GM12878 (cell line): ENCODE measurements around the gene HS3ST2. TPM values are rescaled to one million over a fixed set of nuclear protein-coding genes. Genes with fewer than 3 reads are reported as not detected.

ENCODE experiments used
- ATAC-seq: fragments of 200-7000 bp; cut with Tn5 transposase; 3 replicates; pipeline ENCODE4 v1.9.1; 2020; ENCODE audit warnings: mild to moderate bottlenecking, moderate library complexity
- BruUV-seq: library from RNA; stranded (reverse); fragments of 400-500 nt; replicated peaks from 2 replicates; lab custom pipeline; 2021; lab: Mats Ljungman, UMichigan
- CTCF ChIA-PET: fragments of 300-600 bp; sonication (Branson Sonifier 250); formaldehyde crosslinking; extraction: SDS; loops from one replicate; lab custom pipeline; 2021; ENCODE audit warnings: inconsistent platforms; lab: Yijun Ruan, JAX
- POLR2A ChIA-PET: fragments of 350-600 bp; formaldehyde crosslinking; extraction: SDS; loops from one replicate; lab custom pipeline; 2021; ENCODE audit warnings: inconsistent platforms; lab: Charles Lee
- RAD21 ChIA-PET: fragments of 300-600 bp; sonication (Branson Sonifier 250); formaldehyde crosslinking; loops from one replicate; lab custom pipeline; 2023; ENCODE audit warnings: antibody characterized with exemption; ENCODE audit not compliant: unreplicated experiment; lab: Charles Lee
- SMC1A ChIA-PET: fragments of 300-600 bp; sonication (Branson Sonifier 250); formaldehyde crosslinking; loops from one replicate; lab custom pipeline; 2023; ENCODE audit not compliant: unreplicated experiment, uncharacterized antibody; lab: Charles Lee
- DNase-seq: peaks from one replicate; pipeline ENCODE4 v3.0.0-alpha.2; 2011; ENCODE audit warnings: low read depth, low spot score
- FAIRE-seq: peaks from 3 replicates; lab custom pipeline; 2011; peaks lifted over from hg19 to GRCh38; lab: Jason Lieb, UNC
- H2AFZ ChIP-seq: 2 replicates; pipeline ENCODE4 v1.6.0; 2011; ENCODE audit warnings: low read depth, low read length, control low read depth; ENCODE audit not compliant: control insufficient read depth
- H3K27ac ChIP-seq: 2 replicates; pipeline ENCODE4 v1.5.1; 2011; ENCODE audit warnings: control low read depth; ENCODE audit not compliant: control insufficient read depth, insufficient read depth
- H3K27me3 ChIP-seq, 2 experiments: replicated peaks in 1 of 2; 2 replicates each; pipeline versions ENCODE4 v1.6.0 to v1.6.1; 2011; ENCODE audit warnings: low read length in 1 of 2; ENCODE audit not compliant: control insufficient read depth in 2 of 2, insufficient read depth in 2 of 2
- H3K36me3 ChIP-seq, 2 experiments: 2 replicates each; pipeline ENCODE4 v1.5.1; 2011; ENCODE audit warnings: low read length in 1 of 2; ENCODE audit not compliant: control insufficient read depth in 2 of 2, insufficient read depth in 2 of 2
- H3K4me1 ChIP-seq: 2 replicates; pipeline ENCODE4 v1.6.1; 2011; ENCODE audit warnings: mild to moderate bottlenecking, low read length, moderate library complexity, mixed read lengths; ENCODE audit not compliant: control insufficient read depth, insufficient read depth
- H3K4me2 ChIP-seq: 2 replicates; pipeline ENCODE4 v1.6.0; 2011; ENCODE audit warnings: control low read depth; ENCODE audit not compliant: control insufficient read depth, insufficient read depth
- H3K4me3 ChIP-seq: fragments of 200-600 bp; sonication (generic); 2 replicates; pipeline ENCODE4 v1.5.1; 2016
- H3K79me2 ChIP-seq: 2 replicates; pipeline ENCODE4 v1.6.0; 2011; ENCODE audit warnings: low read length; ENCODE audit not compliant: control insufficient read depth, insufficient read depth
- H3K9ac ChIP-seq: 2 replicates; pipeline ENCODE4 v1.8.0; 2011; ENCODE audit warnings: low read length, control low read depth, mixed read lengths; ENCODE audit not compliant: control insufficient read depth, insufficient read depth
- H3K9me3 ChIP-seq: replicated peaks from 3 replicates; pipeline ENCODE4 v1.5.1; 2011; ENCODE audit warnings: mild to moderate bottlenecking, low read length; ENCODE audit not compliant: control insufficient read depth, insufficient read depth
- H4K20me1 ChIP-seq: 2 replicates; pipeline ENCODE4 v1.6.0; 2011; ENCODE audit not compliant: control insufficient read depth, insufficient read depth
- BCL3 ChIP-seq: IDR thresholded peaks from 2 replicates; pipeline ENCODE4 v1.6.1; 2011; ENCODE audit warnings: borderline replicate concordance, low read depth, mild to moderate bottlenecking, moderate library complexity, low read length; ENCODE audit not compliant: insufficient read depth, poor library complexity, severe bottlenecking
- EED ChIP-seq: sonication (generic); IDR thresholded peaks from 2 replicates; pipeline ENCODE4 v1.6.1; 2016; ENCODE audit warnings: antibody characterized with exemption, low read depth
- MLLT1 ChIP-seq: fragments of 450-650 bp; IDR thresholded peaks from 2 replicates; pipeline ENCODE4 v1.6.1; 2016; ENCODE audit warnings: mild to moderate bottlenecking
- NFYA ChIP-seq: IDR thresholded peaks from 2 replicates; pipeline ENCODE4 v1.6.1; 2011; ENCODE audit warnings: low read depth, mild to moderate bottlenecking, low read length, improper control_type of control experiment, borderline replicate concordance
- PBX3 ChIP-seq: IDR thresholded peaks from 2 replicates; pipeline ENCODE4 v1.6.1; 2011; ENCODE audit warnings: mild to moderate bottlenecking, low read depth, low read length, moderate library complexity; ENCODE audit not compliant: insufficient replicate concordance
- TCF7 ChIP-seq: IDR thresholded peaks from 2 replicates; pipeline ENCODE4 v1.6.1; 2014; ENCODE audit warnings: antibody characterized with exemption, borderline replicate concordance
- ZNF384 ChIP-seq: IDR thresholded peaks from 2 replicates; pipeline ENCODE4 v1.6.1; 2012; ENCODE audit warnings: low read depth, mild to moderate bottlenecking, low read length, improper control_type of control experiment, borderline replicate concordance
- WGBS: methylation state at CpG from one replicate; pipeline ENCODE4 v1.1.6; 2016; ENCODE audit warnings: low lambda C conversion rate; ENCODE audit not compliant: insufficient replicate concordance, insufficient coverage; ENCODE audit errors: missing lambda C conversion rate; 5-methylcytosine and 5-hydroxymethylcytosine counted together
- in situ Hi-C: fragments of 300-500 bp; cut with MboI; formaldehyde crosslinking; loops from 9 replicates; pipeline ENCODE4 v1.14.3; 2018; ENCODE audit warnings: mixed read lengths
- intact Hi-C: fragments of 100-400 bp; cut with micrococcal nuclease; formaldehyde crosslinking; loops from one replicate; pipeline ENCODE4 v1.14.2; 2022; ENCODE audit not compliant: unreplicated experiment
- polyA plus RNA-seq, 11 experiments: library from polyadenylated mRNA; depleted of rRNA in 4 of 11; unstranded in 6 of 11; stranded (reverse) in 5 of 11; fragments of >200 nt; fragmentation: Nextera tagmentation in 4 of 11; fragmentation: Illumina TruSeq in 1 of 11; extraction: Ambion mirVana in 4 of 11; extraction: Trizol in 1 of 11; gene quantifications; 1 replicate in 1 of 11; 2 replicates in 10 of 11; pipeline versions ENCODE4 v1.2.1 to v1.2.3, GENCODE V29; 2011 to 2016; ENCODE audit warnings: inconsistent platforms in 2 of 11, missing spikeins in 2 of 11, low read depth in 1 of 11
- total RNA-seq, 4 experiments: library from RNA; depleted of rRNA in 3 of 4; stranded (reverse); fragments of >200 nt in 3 of 4; fragmentation: Illumina TruSeq in 1 of 4; extraction: Trizol in 1 of 4; gene quantifications; 2 replicates each; pipeline versions ENCODE4 v1.2.1 to v1.2.3, GENCODE V29; 2013 to 2021

HS3ST2 gene
- total and polyA plus RNA-seq, 10 of the 15 experiments (the other 5 are each of a cell fraction or from before 2014, with no cell fraction given) = not detected

GRCh38 chr16:22934786-22935185, 120.8 kb downstream of the HS3ST2 start:
- CTCF ChIA-PET = no interaction called here
- SMC1A ChIA-PET = no interaction called here
- Histone ChIP-seq H3K79me2 (no peaks in the 10 kb centered on the region), H3K36me3 (no peaks in the 10 kb centered on the region), H3K9ac (no peak overlapping the region), H3K27ac (no peak overlapping the region), H3K4me3 (no peak overlapping the region), H2AFZ (no peak overlapping the region), H3K9me3 (no peaks in the 10 kb centered on the region), H4K20me1 (no peaks in the 10 kb centered on the region), H3K4me2 (no peak overlapping the region), H3K4me1 (no peaks in the 10 kb centered on the region), H3K27me3 (peaks cover 0 to 3% of the 10 kb centered on the region in 2 experiments; a peak in 3 of 4 replicates)
- in situ Hi-C loops = no loop called here
- no peak for FAIRE-seq
- intact Hi-C loops = no loop called here
- POLR2A ChIA-PET = no interaction called here
- peak; percentile 92 for TF ChIP-seq BCL3
- no peak for TF ChIP-seq TCF7
- peak; percentile 34 for TF ChIP-seq PBX3
- no peak for TF ChIP-seq EED
- WGBS = 39% methylated on average over 2 of the region's 2 CpGs
- RAD21 ChIA-PET = no interaction called here
- BruUV-seq = no TSS peak
- no peak for DNase-seq
- ATAC-seq = no peak

- SMC1A ChIA-PET = no interaction called here
- TF ChIP-seq MLLT1 (no peak), ZNF384 (no peak), NFYA (no peak)
- TF ChIP-seq, all 136 proteins: peak for 0
- no peak for ATAC-seq
- RAD21 ChIA-PET = no interaction called here
- WGBS = 38% methylated on average over 6 of the region's 6 CpGs
- CTCF ChIA-PET = interaction anchor here (0.8 kb wide), 1 partner anchor 11 kb away, joined by 3 read pairs; no protein-coding TSS in a partner anchor
- Histone ChIP-seq H3K4me1 (no peaks in the 10 kb centered on the region), H2AFZ (no peak overlapping the region), H3K4me2 (no peak overlapping the region), H3K27me3 (peaks cover 0 to 3% of the 10 kb centered on the region in 2 experiments; a peak in 3 of 4 replicates), H3K36me3 (no peaks in the 10 kb centered on the region), H3K79me2 (no peaks in the 10 kb centered on the region), H3K9ac (no peak overlapping the region), H3K4me3 (no peak overlapping the region), H3K27ac (no peak overlapping the region), H4K20me1 (no peaks in the 10 kb centered on the region), H3K9me3 (no peaks in the 10 kb centered on the region)
- in situ Hi-C loops = no loop called here
- intact Hi-C loops = no loop called here
- no TSS peak for BruUV-seq
- no peak for DNase-seq
- POLR2A ChIA-PET = no interaction called here
- FAIRE-seq = no peak
Measured at GRCh38 chr16:22937169-22937568, 123.2 kb downstream of the HS3ST2 start.
